HG03097 (cell line): ENCODE measurements around the gene PHLDB1.
"Not testable (repeated sequence)": the region's sequence is repeated elsewhere in the genome, so short reads cannot be mapped to it uniquely, and the experiment has no call there.

Source experiments
- ATAC-seq: cut with Tn5 transposase; IDR thresholded peaks from one replicate; pipeline ENCODE4 v1.9.1; 2021; ENCODE audit not compliant: unreplicated experiment, low FRiP score

Gene PHLDB1

DNA sequence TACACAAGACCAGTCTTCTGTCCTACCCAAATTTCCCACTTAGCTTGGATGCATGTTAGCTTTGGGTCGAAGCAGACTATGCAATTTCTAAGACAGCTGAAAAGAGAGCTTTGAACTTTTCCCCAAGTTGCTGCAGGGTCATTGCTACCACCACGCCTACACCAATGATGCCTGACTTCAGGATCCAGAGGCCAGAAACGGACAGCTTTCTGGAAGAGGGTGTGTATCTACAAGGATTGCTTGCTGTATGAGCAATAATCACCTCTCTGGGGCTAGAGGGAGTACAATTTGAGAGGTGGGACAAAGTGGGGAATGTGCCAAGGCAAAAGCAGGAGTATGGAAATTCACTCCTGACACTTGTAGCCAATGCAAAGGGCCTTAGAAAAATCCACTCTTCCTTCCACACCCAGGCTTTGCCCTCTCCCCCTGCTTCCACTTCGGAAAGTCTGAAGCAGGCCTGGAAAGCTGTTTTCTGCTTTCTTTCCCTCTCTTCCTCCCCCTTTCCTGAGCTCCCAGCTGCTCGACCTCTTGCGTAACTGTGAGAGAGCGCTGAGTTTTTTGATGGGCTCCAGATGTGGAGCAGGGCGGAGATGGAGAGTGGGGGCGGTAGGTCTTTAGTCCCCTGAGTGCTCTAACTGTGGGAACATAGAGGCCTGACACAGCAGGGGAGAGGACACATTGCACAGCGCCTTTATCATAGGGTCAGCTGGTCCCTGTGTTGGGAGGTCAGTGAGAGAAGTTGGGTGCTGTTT is 2.1 kb upstream of the PHLDB1 start:
- ATAC-seq: no peak

DNA sequence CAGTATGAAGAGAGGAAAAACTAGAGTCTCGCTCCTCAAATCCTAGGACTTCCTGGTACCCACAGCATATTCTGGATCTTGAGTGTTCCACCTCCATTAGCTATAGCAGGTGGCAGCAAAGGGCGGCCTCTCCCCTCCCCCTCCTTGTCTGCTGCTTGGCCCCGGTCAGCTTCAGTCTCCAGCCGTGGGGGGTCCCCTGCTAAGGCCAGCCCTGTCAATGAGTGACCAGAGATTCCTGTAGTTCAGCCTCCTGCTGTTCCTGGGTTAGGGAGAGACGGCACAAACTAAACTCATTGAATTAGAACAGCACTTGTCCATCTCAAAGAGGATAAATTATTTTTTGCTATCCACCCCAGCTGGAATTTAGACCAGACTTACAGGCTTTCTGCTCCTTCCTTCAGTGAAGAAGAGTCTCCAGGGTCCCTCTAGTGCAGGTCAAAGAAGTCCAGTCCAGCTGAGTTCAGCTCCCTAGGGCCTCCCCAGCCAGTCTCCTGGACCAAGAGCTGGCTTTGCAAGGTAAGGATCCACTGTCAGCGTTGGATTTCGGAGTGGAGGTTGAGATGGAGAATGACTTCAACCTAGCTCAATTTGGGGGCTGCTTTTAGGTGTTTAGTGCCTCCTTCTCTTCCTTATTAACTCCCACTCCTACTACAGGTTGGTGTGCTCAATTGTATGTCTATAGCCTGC is 1.1 kb upstream of the PHLDB1 start:
- no peak for ATAC-seq

DNA sequence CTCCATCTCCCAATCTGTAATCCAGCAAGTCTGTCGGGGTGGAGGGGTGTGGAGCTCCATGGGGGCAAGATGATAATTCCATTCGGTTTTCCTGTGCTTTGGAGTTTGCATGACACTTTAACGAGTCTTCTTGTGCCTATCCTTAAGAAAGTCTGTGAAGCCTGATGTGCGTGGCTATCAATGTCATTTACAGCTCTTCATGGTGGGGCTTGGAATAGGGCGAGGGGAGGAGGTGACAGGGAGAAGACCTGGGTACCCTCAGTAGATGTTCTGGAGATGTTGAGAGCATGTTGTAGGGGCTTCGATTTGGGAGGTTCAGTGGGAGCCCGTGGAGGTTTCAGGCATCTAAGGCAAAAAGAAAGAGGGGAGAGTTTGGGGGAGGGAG is 579 bp upstream of the PHLDB1 start:
- ATAC-seq: no peak

DNA sequence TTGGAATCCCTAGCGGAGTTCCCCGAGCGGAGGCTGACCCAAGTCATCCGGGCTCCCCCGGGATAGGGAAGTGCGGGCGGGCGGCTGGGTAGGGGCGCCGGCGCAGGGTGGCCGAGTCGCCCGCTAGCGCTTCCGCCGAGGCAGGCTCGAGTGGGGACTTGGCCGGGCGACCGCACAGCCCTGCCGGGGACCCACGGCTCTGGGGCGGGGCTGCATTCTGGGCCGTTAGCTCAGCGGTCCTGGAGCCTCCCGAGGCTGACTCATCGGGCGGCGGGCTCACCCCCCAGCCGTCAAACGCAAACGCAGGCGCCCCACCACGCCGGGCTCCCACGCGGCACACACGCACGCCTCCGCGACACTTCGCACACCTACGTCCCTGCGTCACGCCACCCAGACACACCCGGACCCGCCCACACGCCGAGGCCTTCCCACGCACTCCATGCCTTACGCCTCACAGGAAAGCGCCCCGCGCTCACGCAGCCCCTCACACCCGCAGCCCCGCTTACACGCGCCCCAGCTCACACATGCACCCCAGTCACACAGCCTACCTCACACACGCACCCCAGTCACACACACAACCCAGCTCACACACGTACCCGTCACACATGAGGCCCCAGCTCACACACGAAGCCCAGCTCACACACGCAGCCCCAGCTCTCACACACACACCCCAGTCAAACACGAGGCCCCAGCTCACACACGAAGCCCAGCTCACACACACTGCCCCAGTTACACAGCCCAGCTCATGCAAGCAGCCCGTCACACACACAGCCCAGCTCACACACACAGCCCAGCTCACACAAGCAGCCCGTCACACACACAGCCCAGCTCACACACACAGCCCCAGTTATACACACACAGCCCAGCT is 1.2 kb downstream of the PHLDB1 start:
- ATAC-seq: no peak

DNA sequence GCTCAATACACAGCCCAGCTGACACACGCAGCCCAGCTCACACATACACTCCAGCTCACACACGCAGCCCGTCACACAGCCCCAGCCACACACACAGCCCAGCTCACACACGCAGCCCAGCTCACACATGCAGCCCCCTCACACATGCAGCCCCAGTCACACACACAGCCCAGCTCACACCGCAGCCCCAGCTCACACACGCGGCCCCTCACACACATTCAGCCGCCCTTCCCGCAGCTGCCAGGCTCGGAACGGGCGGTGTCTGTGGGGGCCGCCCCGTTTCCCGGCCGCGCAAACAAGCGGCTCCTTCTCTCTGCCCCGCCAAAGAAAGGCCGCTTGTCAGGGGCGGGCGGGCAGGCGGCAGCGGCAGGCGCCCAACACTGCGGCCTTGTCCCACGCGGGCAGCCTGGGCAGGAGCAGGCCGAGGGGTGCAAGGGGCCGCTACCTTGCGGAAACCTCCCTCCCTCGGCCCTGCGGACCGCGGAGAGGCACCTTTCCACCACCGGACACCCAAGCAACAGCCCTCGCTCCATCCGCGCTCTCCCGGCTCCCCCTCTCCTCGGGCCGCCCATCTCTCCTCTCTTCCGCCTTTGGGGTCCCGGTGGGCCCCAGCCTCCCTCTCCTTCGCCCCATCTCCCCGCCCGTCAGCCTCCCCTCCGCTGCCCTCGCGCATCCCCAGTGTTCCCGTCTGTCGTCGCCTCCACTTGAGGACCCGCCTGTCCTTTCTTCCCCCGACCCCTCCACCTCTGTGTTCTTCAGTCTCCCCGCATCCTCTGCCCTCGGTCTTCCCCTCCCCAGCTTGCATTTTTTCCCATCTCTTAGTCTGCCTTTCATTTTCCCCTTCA is 2.2 kb downstream of the PHLDB1 start:
- ATAC-seq: no peak

DNA sequence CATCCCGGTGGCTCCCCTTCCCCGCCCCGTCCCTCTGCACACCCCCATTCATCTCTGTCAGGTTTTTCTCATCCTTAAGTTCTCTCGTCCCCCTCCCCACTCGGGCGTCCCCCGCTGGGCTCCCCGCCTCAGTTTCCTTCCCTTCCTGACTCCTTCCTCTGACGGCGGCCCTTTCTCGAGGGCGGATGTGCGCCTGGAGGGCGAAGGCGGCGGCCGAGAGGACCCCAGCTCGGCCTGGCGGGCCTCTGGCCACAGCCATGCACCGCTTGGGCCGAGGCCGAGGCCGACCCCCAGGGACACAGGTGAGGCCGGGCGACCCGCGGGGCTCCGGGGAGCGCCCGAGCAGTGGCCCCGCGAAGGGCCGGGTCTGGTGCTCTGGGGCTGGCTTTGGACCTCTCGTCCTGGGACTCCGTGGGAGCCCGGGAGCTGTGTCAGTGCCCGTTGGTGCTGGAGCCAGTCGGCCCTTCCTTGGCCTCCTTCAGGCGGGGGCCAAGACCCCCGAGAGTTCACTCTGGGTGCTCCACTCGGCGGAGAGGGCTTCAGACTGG is 2.9 kb downstream of the PHLDB1 start:
- no peak for ATAC-seq

DNA sequence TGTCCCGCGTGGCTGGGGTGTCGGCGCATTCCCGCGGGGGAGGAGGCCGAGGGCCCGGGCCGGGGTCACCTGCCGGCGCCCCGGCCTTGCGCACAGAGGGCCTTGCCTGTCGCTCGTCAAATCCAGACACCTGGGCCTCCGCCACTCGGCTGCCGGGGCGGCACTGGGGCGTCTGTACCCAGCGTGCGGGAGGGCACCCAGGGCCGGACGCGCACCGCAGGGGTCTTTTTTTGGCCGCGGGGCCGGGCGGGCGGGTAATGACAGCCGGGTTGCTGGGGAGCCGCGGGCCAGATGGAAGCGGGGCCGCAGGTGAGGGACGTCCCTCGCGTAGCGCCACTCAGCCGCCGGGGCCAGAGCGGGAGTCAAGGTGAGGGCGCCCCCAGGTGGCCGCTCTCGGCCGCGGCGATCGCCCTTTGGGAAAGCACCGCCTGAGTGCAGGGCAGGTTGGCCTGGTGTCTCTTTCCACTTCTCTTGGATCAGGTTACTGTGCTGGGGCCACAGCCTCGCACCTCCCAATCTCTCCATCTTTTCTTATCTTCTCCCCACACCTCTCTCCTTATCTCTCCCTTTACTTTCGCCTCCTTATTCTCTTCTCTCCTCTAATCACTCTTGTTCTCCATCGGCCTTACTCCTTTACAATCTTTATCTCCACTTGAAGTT is 3.5 kb downstream of the PHLDB1 start:
- no peak for ATAC-seq

DNA sequence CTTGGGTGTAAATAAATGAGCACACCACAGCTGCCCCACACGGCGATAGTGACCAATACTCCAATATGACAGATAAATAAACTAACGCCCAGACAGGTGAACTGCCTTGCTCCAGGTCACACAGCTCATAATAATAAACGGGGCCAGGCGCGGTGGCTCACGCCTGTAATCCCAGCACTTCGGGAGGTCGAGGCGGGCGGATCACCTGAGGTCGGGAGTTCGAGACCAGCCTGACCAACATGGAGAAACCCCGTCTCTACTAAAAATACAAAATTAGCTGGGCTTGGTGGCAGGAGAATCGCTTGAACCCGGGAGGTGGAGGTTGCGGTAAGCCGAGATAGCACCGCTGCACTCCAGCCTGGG is 4.0 kb downstream of the PHLDB1 start:
- not testable (repeated sequence) for ATAC-seq

DNA sequence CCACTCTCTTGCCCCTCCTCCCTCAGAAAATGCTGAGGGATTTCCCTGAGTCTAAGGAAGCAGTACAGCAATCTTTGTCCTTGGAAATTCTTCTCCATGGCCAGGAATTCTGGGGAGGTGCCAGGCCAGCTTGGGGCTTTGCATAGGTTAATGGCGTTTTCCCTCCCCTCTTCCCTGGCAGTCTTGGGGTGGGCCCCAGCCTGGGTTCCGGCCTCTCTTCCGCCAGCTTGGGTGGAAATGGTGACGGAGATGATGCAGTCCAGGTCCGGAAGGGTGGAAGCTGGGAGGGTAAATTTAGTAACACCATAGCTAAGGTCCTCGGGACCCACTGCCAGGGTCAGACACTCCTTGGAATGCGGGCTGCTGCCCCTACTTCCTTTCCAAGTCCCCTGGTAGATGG is 5.0 kb downstream of the PHLDB1 start:
- ATAC-seq: no peak

DNA sequence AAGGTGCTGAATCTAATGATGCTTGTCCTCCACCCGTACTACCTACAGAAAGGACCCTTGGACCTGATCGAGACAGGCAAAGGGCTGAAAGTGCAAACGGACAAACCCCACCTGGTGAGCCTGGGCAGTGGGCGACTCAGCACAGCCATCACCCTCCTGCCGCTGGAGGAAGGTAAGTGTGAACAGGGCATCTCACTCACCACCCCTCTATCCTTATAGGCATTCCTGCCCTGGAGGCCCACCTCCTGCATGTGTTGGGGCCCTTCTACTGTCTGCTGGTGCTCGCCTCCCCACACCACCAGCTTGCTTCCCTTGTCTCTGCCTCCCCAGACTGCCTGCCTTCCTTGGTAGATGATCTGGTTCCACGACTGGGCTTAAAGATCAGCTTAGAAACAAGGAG is 7.1 kb downstream of the PHLDB1 start:
- no peak for ATAC-seq

DNA sequence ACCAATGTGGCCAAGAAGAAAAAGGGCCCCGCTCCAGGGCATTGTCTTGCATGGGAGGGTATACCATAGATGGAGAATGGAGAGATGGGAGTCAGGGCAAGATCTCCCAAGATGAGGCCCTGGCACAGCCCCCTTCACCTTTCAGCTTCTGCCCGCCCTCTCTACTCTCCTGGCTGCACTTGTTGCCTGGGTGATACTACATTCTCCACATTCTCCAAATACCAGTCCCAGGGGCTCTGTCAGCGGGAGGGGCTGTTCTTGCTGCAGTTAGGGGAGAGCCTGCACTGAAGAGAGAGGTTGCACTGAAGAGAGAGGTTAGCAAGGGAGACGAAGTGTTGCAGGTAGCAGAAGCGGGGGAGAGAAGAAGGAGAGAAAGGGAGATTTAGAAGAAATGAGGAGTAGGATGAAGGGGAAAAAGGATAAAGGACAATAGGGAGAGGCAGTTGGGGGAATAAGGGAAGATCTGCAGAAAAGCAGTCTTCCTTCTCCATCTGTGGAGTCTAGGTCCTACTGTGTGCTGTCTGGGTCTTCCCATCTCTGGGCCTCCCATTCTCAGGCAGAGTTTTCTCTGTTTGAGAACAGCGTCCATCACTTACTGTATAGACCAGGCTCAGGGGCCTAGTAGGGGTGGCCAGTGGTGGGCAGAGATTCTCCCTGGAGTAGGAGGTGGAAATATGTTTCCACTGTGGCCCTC is 8.0 kb downstream of the PHLDB1 start:
- ATAC-seq: no peak

DNA sequence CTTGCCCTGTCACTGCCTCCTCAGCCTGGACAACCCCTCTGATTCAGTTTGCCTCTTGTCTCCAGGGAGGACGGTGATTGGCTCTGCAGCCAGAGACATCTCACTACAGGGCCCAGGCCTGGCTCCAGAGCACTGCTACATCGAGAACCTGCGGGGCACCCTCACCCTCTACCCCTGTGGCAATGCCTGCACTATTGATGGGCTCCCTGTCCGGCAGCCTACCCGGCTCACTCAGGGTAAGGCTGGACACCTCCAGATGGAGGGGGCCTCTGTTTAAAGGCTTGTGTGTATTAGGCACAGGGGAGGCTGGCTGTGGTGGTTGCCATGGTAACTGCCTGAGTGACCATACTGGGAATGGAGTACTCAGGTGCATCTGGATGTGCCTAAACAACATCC is 8.6 kb downstream of the PHLDB1 start:
- ATAC-seq: no peak

DNA sequence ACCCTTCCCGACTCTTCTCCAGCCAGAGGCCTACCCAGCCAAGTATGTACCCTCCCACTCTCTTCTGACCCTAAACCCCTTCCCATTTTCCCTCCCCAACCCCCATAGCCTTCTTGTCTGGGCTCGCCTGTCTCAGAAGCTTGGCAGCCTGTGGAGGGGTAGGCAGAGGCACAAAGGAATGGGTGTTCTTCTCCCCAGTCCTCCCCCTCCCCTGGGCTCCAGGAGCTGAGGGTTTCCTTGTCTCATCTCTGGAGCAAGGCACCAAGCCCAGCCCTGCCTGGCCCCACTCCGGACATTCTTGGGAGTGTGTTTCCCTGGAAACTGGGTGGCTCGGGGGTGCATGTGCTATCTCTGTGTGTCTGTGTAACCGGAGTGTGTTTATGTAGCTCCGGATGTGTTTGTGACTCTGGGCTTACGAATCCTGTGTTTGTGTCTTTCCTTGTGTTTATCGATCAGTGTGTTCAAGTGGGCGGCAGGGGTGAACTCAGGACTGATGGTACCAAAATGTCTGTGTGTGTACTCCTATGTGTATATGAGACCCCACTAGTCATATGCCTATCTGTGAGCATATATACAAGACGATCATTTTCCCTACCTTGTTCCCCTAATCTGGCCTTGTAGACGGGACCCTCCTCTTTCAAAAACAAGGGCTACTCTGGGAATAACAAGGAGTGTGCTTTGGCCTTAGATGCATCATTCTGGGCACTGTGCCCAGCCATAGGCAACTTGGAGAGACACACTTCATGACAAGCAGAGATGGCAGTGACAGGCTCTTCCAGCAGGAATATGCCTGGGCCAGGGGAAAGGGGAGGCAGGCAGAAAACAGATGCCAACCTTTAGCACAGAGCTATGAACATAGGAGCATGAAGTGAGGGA is 10.9 kb downstream of the PHLDB1 start:
- ATAC-seq: no peak

DNA sequence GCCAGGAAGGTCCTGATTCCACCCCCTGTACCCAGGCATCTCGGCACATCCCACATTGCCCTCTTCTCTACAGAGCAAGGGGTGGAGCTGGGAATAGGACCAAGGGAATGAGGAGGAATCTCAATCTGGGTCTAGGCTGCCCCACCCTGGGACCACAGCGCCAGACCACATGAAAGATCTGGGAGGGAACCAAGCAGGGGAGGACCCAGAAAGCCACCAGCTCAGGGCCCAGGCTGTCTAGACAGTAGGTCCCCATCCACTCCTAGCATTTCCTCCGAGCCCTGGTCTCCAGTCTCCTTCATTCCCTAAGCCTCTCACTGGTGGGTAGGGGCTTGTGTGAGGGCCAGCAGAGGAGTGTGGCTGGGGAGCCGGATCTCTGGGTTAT is 11.6 kb downstream of the PHLDB1 start:
- no peak for ATAC-seq

DNA sequence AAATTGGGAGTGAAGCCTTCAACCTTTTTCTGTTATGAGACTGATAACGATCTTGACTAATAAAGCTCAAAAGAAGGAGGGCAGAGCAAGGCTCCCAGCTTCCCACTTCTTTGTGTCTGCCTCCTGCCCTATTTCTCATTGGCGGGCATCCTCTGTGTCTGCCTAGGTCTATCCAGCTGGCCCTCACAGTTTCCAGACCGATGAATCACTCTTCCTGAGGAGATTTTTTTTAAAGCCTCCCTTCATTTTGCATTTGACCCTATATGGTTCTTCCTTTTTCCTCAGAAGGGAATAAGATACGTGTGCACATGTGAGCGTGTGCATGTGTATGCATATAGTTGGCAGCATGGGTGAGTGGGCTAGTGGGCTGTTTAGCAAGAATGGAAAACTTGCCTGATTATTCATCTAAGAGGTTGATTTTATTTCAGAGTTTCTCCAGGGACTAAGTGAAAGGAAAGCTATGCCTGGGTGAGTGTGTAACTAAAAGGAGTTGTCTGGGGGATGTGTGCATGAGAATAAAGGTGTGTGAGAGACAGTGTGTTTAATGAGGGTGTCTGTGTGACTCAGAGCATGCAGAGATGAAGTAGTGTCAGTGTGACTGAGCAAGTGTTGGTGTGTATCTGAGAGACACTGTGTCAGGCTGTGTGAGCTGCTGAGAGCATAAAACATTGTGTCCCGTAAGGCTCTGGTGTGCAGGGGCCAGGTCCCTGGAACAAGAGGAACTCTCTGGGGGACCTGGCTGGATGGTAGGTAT is 12.2 kb downstream of the PHLDB1 start:
- no peak for ATAC-seq

DNA sequence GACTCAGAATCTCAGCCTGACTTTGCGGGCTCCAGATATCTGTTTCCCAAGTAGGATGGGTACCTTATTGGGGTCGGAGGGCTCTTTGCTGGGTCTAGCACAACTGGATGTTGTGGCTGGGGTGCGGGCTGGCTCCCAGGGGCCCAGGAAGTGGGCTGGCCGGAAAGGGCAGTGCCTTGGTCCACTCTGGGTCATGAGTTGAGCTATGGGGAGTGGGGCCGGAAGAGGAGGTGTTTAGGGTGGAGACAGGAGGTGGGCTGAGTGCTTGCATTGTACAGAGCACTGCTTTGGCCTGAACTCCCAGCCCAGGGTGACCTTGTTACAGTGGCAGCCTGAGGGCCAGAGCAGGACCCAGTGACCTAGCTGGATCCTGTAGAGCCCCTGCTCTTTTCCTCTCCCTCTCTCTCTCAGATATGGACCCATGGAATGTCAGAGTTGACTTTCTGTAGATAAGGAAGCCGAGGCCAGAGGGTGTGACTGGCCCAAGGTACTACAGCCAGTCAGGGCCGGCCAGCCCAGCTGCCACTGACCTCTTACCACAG is 13.2 kb downstream of the PHLDB1 start:
- no peak for ATAC-seq

DNA sequence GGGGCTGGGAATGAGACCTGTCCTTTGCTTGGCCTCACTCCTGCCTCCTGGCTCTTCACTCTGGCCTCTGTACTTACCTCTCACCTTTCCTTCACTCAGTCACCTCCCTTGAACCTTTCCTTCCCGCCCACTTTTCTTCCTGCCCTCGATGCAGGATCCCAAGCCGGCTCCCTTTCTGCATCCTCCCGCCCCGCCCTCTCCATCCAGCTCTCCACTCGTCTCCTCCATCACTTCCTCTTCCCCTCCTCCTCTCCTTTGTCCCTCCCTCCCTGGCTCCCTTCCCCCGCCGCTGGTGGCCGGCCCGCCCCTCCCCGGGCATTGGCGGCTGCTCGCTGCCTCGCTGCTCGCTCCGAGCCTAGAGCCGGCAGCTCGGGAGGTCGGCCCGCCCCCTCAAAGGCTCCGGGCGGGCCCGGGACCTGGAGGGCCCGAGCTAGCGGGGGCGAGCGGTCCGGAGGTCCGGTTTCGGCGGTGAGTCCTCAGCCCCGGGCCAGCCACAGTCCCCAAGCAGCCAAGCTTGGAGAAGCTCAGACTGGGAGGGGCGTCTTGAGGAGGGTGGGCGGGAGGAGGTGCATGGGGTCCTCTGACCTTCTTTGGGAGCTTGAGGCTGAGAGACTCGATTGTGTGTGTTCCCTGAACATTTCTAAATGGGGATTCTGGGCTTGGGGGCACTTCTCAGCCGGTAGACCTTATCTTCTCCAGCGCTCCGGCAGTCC is 13.8 kb downstream of the PHLDB1 start:
- no peak for ATAC-seq
